ENCODE measurements around the gene TC2N.

Gene TC2N

GRCh38 chr14:91793704-91794103 lies 73.6 kb downstream of the TC2N start:
- no peaks in the 10 kb centered on the region for H3K9me3 ChIP-seq (ENCODE audit: control insufficient read depth, insufficient read depth, low read length)
- H3K4me3 ChIP-seq (ENCODE audit: low read depth, low read length), result no peak overlapping the region
- H3K27me3 ChIP-seq (ENCODE audit: control insufficient read depth, insufficient read depth, low read length), result no peaks in the 10 kb centered on the region
- H3K27ac ChIP-seq (ENCODE audit: low read depth, low read length), result no peak overlapping the region
- no peaks in the 10 kb centered on the region for H3K4me1 ChIP-seq (ENCODE audit: control insufficient read depth, insufficient read depth, low read length)
- H3K9ac ChIP-seq (ENCODE audit: low read depth, low read length), result no peak overlapping the region
- H3K36me3 ChIP-seq (ENCODE audit: control insufficient read depth, insufficient read depth, low read length), result peaks cover 8% of the 10 kb centered on the region

DNA sequence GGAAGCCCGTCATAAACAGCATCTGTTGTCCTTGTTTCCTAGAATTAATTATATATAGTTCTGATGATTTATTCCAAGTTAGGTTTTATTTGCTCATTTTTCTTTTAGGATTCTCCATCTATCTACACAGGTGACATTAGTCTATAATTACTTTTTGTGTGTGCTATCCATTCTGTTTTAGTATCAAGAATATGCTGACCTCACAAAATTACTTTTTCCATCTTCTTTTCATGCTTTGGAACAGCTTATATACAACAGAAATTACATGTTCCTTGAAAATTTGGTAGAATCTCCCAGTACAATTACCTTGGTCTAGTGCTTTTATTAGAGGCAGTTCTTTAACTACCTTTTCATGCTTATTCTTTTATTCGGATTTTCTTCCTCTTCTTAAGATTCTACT lies 81.1 kb downstream of the TC2N start:
- H3K9me3 ChIP-seq (ENCODE audit: control insufficient read depth, insufficient read depth, low read length), result no peaks in the 10 kb centered on the region
- H3K27me3 ChIP-seq (ENCODE audit: control insufficient read depth, insufficient read depth, low read length), result no peaks in the 10 kb centered on the region
- peaks cover 16% of the 10 kb centered on the region for H3K36me3 ChIP-seq (ENCODE audit: control insufficient read depth, insufficient read depth, low read length)
- no peaks in the 10 kb centered on the region for H3K4me1 ChIP-seq (ENCODE audit: control insufficient read depth, insufficient read depth, low read length)
- no peak overlapping the region for H3K4me3 ChIP-seq (ENCODE audit: low read depth, low read length)
- no peak overlapping the region for H3K27ac ChIP-seq (ENCODE audit: low read depth, low read length)
- no peak overlapping the region for H3K9ac ChIP-seq (ENCODE audit: low read depth, low read length)

- no peak overlapping the region for H3K4me3 ChIP-seq (ENCODE audit: low read depth, low read length)
- H3K9ac ChIP-seq (ENCODE audit: low read depth, low read length), result no peak overlapping the region
- H3K4me1 ChIP-seq (ENCODE audit: control insufficient read depth, insufficient read depth, low read length), result no peaks in the 10 kb centered on the region
- no peaks in the 10 kb centered on the region for H3K9me3 ChIP-seq (ENCODE audit: control insufficient read depth, insufficient read depth, low read length)
- H3K27me3 ChIP-seq (ENCODE audit: control insufficient read depth, insufficient read depth, low read length), result no peaks in the 10 kb centered on the region
- H3K27ac ChIP-seq (ENCODE audit: low read depth, low read length), result no peak overlapping the region
- peaks cover 16% of the 10 kb centered on the region for H3K36me3 ChIP-seq (ENCODE audit: control insufficient read depth, insufficient read depth, low read length)
Observed at GRCh38 chr14:91780452-91780851, 86.9 kb downstream of the TC2N start.

DNA sequence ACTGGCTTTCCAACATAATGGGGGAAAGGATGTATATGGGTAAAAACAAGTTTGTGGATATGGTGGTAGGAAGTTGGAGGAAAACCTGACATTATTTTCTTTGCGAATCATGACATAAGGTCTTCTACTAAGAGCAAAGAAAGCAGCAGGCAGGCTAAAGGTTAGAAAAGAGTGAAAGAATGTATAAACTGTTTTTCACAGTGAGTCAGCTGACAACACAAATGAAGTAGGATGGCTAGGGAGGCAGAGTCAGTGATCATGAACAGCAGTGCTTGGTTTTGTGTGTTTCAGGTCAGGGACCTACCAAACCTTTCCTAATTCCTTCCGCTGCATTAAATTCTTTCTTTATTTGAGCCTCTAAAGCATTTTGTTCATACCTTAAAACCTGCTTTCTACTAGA lies 89.1 kb downstream of the TC2N start:
- Histone ChIP-seq H3K36me3 (ENCODE audit: control insufficient read depth, insufficient read depth, low read length) (0 out of 2 replicates have a peak, but pooled peaks cover 3% of the 10 kb centered on the region), H3K27ac (ENCODE audit: low read depth, low read length) (no peak overlapping the region)

DNA sequence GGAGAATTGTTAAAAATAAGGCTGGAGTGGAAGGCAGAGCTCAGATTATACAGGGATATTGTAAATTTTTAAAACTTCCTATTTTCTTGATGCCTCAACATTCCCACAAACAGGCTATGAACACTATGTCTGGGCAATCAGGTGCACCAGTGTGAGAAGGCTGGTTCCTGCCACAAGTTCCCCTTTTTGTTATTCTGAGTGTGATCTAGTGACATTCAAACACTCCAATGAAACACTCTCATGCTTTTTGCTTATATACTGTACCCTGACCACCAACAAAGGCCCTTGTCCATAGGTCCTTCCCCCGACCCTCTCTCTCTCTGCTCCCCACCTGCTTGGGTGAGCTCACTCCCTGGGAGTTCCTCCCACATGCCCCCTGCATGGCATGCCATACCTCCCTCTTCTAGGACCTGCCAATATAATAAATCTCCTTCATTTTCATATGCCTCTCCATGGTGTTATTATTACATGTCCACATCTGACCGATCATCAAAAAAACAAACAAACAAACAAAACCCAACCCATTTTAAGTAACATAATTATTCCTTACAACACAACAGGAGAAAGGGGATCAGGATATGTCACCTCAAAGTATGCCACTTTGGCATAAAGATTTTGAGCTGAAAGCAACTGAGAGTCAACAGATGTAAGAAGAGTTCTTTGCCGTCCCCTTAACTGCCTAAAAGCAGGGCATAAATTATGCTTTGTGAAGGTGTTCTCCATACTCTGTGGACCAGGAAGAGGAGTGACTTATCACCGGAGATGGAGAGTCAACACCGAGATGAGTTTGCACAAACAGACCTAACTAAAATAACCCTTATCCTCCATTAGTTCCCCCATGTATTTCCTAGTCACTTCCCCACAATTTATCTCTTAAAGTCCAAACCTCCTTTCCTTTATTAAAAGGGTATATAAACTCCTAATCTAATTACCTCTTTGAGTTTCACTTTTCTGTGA lies 92.9 kb downstream of the TC2N start:
- Histone ChIP-seq H3K27ac (ENCODE audit: low read depth, low read length) (no peak overlapping the region), H3K27me3 (ENCODE audit: control insufficient read depth, insufficient read depth, low read length) (no peaks in the 10 kb centered on the region), H3K4me3 (ENCODE audit: low read depth, low read length) (no peak overlapping the region), H3K9me3 (ENCODE audit: control insufficient read depth, insufficient read depth, low read length) (no peaks in the 10 kb centered on the region), H3K36me3 (ENCODE audit: control insufficient read depth, insufficient read depth, low read length) (no peaks in the 10 kb centered on the region), H3K9ac (ENCODE audit: low read depth, low read length) (no peak overlapping the region), H3K4me1 (ENCODE audit: control insufficient read depth, insufficient read depth, low read length) (no peaks in the 10 kb centered on the region)

More for the DNA sequence above, 89.1 kb downstream of the TC2N start:
- H3K4me3 ChIP-seq (ENCODE audit: low read depth, low read length), result no peak overlapping the region
- no peak overlapping the region for H3K9ac ChIP-seq (ENCODE audit: low read depth, low read length)
- H3K4me1 ChIP-seq (ENCODE audit: control insufficient read depth, insufficient read depth, low read length), result no peaks in the 10 kb centered on the region
- no peaks in the 10 kb centered on the region for H3K27me3 ChIP-seq (ENCODE audit: control insufficient read depth, insufficient read depth, low read length)
- H3K9me3 ChIP-seq (ENCODE audit: control insufficient read depth, insufficient read depth, low read length), result no peaks in the 10 kb centered on the region

DNA sequence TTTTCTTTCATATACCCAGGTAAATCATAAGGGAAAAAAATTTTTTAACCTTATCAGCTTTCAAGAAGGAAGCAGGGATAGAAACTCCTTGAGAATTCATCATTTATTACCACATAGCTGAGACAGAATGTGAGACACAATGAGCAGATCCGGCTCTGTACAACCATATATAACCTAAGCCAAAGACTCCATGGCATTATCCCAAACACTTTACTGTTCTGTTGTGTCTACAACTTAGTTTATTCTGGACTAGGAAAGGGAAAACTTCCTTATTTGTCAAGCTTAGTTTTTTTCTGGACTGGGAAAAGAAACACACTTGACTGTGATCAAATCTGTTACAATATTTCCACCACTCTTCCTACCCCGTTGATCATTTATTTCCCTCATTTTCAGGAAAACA lies 97.2 kb downstream of the TC2N start:
- Histone ChIP-seq H3K36me3 (ENCODE audit: control insufficient read depth, insufficient read depth, low read length) (no peaks in the 10 kb centered on the region), H3K4me1 (ENCODE audit: control insufficient read depth, insufficient read depth, low read length) (0 out of 2 replicates have a peak, but pooled peaks cover 4% of the 10 kb centered on the region), H3K9me3 (ENCODE audit: control insufficient read depth, insufficient read depth, low read length) (no peaks in the 10 kb centered on the region), H3K27me3 (ENCODE audit: control insufficient read depth, insufficient read depth, low read length) (no peaks in the 10 kb centered on the region), H3K27ac (ENCODE audit: low read depth, low read length) (no peak overlapping the region), H3K9ac (ENCODE audit: low read depth, low read length) (no peak overlapping the region), H3K4me3 (ENCODE audit: low read depth, low read length) (no peak overlapping the region)

GRCh38 chr14:91755570-91756295 lies 111.6 kb downstream of the TC2N start:
- no peaks in the 10 kb centered on the region for H3K36me3 ChIP-seq (ENCODE audit: control insufficient read depth, insufficient read depth, low read length)
- peaks cover 12% of the 10 kb centered on the region; the same call in 1 of the 2 replicates for H3K4me1 ChIP-seq (ENCODE audit: control insufficient read depth, insufficient read depth, low read length)
- no peaks in the 10 kb centered on the region for H3K9me3 ChIP-seq (ENCODE audit: control insufficient read depth, insufficient read depth, low read length)
- H3K27ac ChIP-seq (ENCODE audit: low read depth, low read length), result no peak overlapping the region
- H3K4me3 ChIP-seq (ENCODE audit: low read depth, low read length), result no peak overlapping the region
- no peaks in the 10 kb centered on the region for H3K27me3 ChIP-seq (ENCODE audit: control insufficient read depth, insufficient read depth, low read length)
- no peak overlapping the region for H3K9ac ChIP-seq (ENCODE audit: low read depth, low read length)

- Histone ChIP-seq H3K4me3 (ENCODE audit: low read depth, low read length) (no peak overlapping the region), H3K9me3 (ENCODE audit: control insufficient read depth, insufficient read depth, low read length) (no peaks in the 10 kb centered on the region), H3K27ac (ENCODE audit: low read depth, low read length) (no peak overlapping the region), H3K27me3 (ENCODE audit: control insufficient read depth, insufficient read depth, low read length) (no peaks in the 10 kb centered on the region), H3K36me3 (ENCODE audit: control insufficient read depth, insufficient read depth, low read length) (no peaks in the 10 kb centered on the region), H3K9ac (ENCODE audit: low read depth, low read length) (no peak overlapping the region), H3K4me1 (ENCODE audit: control insufficient read depth, insufficient read depth, low read length) (peaks cover 12% of the 10 kb centered on the region; the same call in 1 of the 2 replicates)
Observed at GRCh38 chr14:91754819-91755218, 112.5 kb downstream of the TC2N start.

GRCh38 chr14:91754185-91754584 lies 113.2 kb downstream of the TC2N start:
- no peak overlapping the region for H3K27ac ChIP-seq (ENCODE audit: low read depth, low read length)
- no peak overlapping the region for H3K4me3 ChIP-seq (ENCODE audit: low read depth, low read length)
- no peak overlapping the region for H3K9ac ChIP-seq (ENCODE audit: low read depth, low read length)
- H3K27me3 ChIP-seq (ENCODE audit: control insufficient read depth, insufficient read depth, low read length), result no peaks in the 10 kb centered on the region
- peaks cover 12% of the 10 kb centered on the region; the same call in 1 of the 2 replicates for H3K4me1 ChIP-seq (ENCODE audit: control insufficient read depth, insufficient read depth, low read length)
- no peaks in the 10 kb centered on the region for H3K9me3 ChIP-seq (ENCODE audit: control insufficient read depth, insufficient read depth, low read length)
- H3K36me3 ChIP-seq (ENCODE audit: control insufficient read depth, insufficient read depth, low read length), result no peaks in the 10 kb centered on the region

DNA sequence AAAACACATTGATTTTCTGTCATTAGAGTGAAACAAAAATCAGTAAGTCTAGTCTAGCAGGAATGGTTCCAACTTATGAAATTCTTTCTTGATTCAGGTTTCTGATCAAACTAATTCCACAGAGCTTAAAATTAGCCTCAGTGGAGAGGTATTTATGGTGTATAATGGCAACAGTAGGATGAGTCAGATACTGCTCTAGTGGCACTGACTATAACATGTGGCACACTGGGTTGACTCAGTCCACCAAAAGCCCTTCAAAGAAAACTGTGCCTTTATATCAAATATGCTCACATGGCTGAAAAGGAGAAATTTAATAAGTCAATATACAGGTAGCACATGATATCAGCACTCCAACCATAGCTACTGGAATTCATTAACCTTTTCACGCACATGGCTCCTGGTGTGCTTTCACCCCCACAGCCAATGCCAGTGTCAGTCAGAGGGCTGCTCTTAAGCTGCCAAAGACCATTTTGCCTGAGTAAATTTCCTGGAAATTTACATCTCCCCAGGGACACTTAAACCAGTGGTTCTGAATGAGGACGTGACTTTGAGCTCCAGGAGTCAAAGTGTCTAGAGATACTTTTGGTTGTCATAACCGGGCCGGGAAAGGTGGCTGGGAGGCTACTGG lies 113.7 kb downstream of the TC2N start:
- H3K4me1 ChIP-seq (ENCODE audit: control insufficient read depth, insufficient read depth, low read length), result peaks cover 12% of the 10 kb centered on the region; the same call in 1 of the 2 replicates
- no peak overlapping the region for H3K4me3 ChIP-seq (ENCODE audit: low read depth, low read length)
- no peak overlapping the region for H3K9ac ChIP-seq (ENCODE audit: low read depth, low read length)
- no peaks in the 10 kb centered on the region for H3K9me3 ChIP-seq (ENCODE audit: control insufficient read depth, insufficient read depth, low read length)
- no peaks in the 10 kb centered on the region for H3K27me3 ChIP-seq (ENCODE audit: control insufficient read depth, insufficient read depth, low read length)
- no peak overlapping the region for H3K27ac ChIP-seq (ENCODE audit: low read depth, low read length)
- no peaks in the 10 kb centered on the region for H3K36me3 ChIP-seq (ENCODE audit: control insufficient read depth, insufficient read depth, low read length)

Measured in HUES48 (cell line).